ENCODE data around the gene TSPAN18. TPM values are rescaled to one million over a fixed set of nuclear protein-coding genes. Genes with fewer than 3 reads are reported as not detected.

TSPAN18 gene
- total and polyA plus RNA-seq, 9 donors = 2.1 to 35.3 (median 14.4) TPM

- Histone ChIP-seq H3K36me3 (no peaks in the 10 kb centered on the region), H3K27me3 (no peaks in the 10 kb centered on the region), H3K4me3 (no peak overlapping the region), H3K27ac (no peak overlapping the region), H3K4me1 (ENCODE audit: insufficient read depth) (peaks cover 2% of the 10 kb centered on the region), H3K9me3 (no peaks in the 10 kb centered on the region)
- intact Hi-C loops (cut with DNase I) = loop anchor here in 3 of 4 donors (2.0 to 10.0 kb wide), 5 partner anchors 165 to 401 kb away; no protein-coding TSS in a partner anchor
- no peak for DNase-seq
- WGBS, 3 donors = 86 to 93% (median 90%) methylated on average over 2 of the region's 2 CpGs
- TF ChIP-seq CTCF (IDR thresholded peaks at IDR 0.05) (no peak), EP300 (IDR thresholded peaks at IDR 0.05) (no peak), POLR2A (IDR thresholded peaks at IDR 0.05) (no peak)
These were observed 207.3 kb downstream of the TSPAN18 start for GRCh38 chr11:44934110-44934509.

GRCh38 chr11:44934735-44935250 is 208.0 kb downstream of the TSPAN18 start:
- 85 to 89% (median 86%) methylated on average over 13 of the region's 13 CpGs for WGBS, 3 donors

GRCh38 chr11:44936525-44936924 is 209.8 kb downstream of the TSPAN18 start:
- WGBS, 3 donors = 13 to 17% (median 15%) methylated on average over 14 to 20 of the region's 20 CpGs
- Histone ChIP-seq H3K9me3 (no peaks in the 10 kb centered on the region), H3K4me1 (ENCODE audit: insufficient read depth) (peaks cover 2% of the 10 kb centered on the region), H3K27ac (no peak overlapping the region), H3K36me3 (no peaks in the 10 kb centered on the region), H3K27me3 (no peaks in the 10 kb centered on the region), H3K4me3 (no peak overlapping the region)
- intact Hi-C loops (cut with DNase I) = loop anchor here in 3 of 4 donors (2.0 to 10.0 kb wide), 6 partner anchors 166 to 398 kb away; no protein-coding TSS in a partner anchor
- DNase-seq = peak; percentile 66 to 87 (median 84)
- TF ChIP-seq CTCF (IDR thresholded peaks at IDR 0.05) (peak; percentile 86 to 91 (median 87)), EP300 (IDR thresholded peaks at IDR 0.05) (no peak), POLR2A (IDR thresholded peaks at IDR 0.05) (no peak)

More at GRCh38 chr11:44934735-44935250, 208.0 kb downstream of the TSPAN18 start:
- Histone ChIP-seq H3K27ac (no peak overlapping the region), H3K36me3 (no peaks in the 10 kb centered on the region), H3K4me3 (no peak overlapping the region), H3K4me1 (ENCODE audit: insufficient read depth) (peaks cover 2% of the 10 kb centered on the region), H3K27me3 (no peaks in the 10 kb centered on the region), H3K9me3 (no peaks in the 10 kb centered on the region)
- intact Hi-C loops (cut with DNase I) = loop anchor here in 3 of 4 donors (2.0 to 10.0 kb wide), 6 partner anchors 164 to 400 kb away; no protein-coding TSS in a partner anchor
- no peak for TF ChIP-seq EP300 (IDR thresholded peaks at IDR 0.05)
- no peak for TF ChIP-seq CTCF (IDR thresholded peaks at IDR 0.05)
- no peak for TF ChIP-seq POLR2A (IDR thresholded peaks at IDR 0.05)
- no peak for DNase-seq

GRCh38 chr11:44936951-44937543 is 210.3 kb downstream of the TSPAN18 start:
- TF ChIP-seq EP300 (IDR thresholded peaks at IDR 0.05) (no peak), POLR2A (IDR thresholded peaks at IDR 0.05) (no peak), CTCF (IDR thresholded peaks at IDR 0.05) (no peak)
- 62 to 73% (median 69%) methylated on average over 12 of the region's 12 CpGs for WGBS, 3 donors
- Histone ChIP-seq H3K4me3 (no peak overlapping the region), H3K4me1 (ENCODE audit: insufficient read depth) (peaks cover 2% of the 10 kb centered on the region), H3K27ac (no peak overlapping the region), H3K9me3 (no peaks in the 10 kb centered on the region), H3K36me3 (no peaks in the 10 kb centered on the region), H3K27me3 (no peaks in the 10 kb centered on the region)
- no peak for DNase-seq
- intact Hi-C loops (cut with DNase I) = loop anchor here in 3 of 4 donors (2.0 to 10.0 kb wide), 6 partner anchors 166 to 398 kb away; no protein-coding TSS in a partner anchor

All from ovary (tissue), 9 donors.